HepG2 (cell line): ENCODE data around the gene NSF. TPM values are rescaled to one million over a fixed set of nuclear protein-coding genes. Genes with fewer than 3 reads are reported as not detected.

Experiments used
- IRF2 ChIP-seq: IDR thresholded peaks from 2 replicates; pipeline ENCODE4 v1.6.1; 2018; ENCODE audit warnings: missing genetic modification reagents, missing compliant biosample characterization
- MAZ ChIP-seq, 2 experiments: sonication (generic) in 1 of 2; formaldehyde crosslinking in 1 of 2; IDR thresholded peaks; 2 replicates each; pipeline versions ENCODE4 v1.5.0 to v1.6.1; 2012 to 2020; ENCODE audit warnings: low read depth in 2 of 2, mild to moderate bottlenecking in 2 of 2, borderline replicate concordance in 1 of 2, improper control_type of control experiment in 1 of 2, low read length in 1 of 2, missing genetic modification reagents in 1 of 2, moderate library complexity in 1 of 2
- NCOA1 ChIP-seq: sonication (generic); formaldehyde crosslinking; IDR thresholded peaks from 2 replicates; pipeline ENCODE4 v1.9.0; 2021; ENCODE audit warnings: missing genetic modification reagents
- NFIB ChIP-seq: sonication (generic); formaldehyde crosslinking; IDR thresholded peaks from 2 replicates; pipeline ENCODE4 v1.9.0; 2021; ENCODE audit warnings: missing genetic modification reagents, mild to moderate bottlenecking, borderline replicate concordance
- NFKB2 ChIP-seq: sonication (generic); formaldehyde crosslinking; IDR thresholded peaks from 2 replicates; pipeline ENCODE4 v1.4.0; 2020; ENCODE audit warnings: missing genetic modification reagents, borderline replicate concordance
- PCBP2 ChIP-seq: fragments of 200-400 bp; formaldehyde crosslinking; optimal IDR thresholded peaks from 2 replicates; pipeline ENCODE3; 2018; ENCODE audit warnings: low read length, low read depth; ENCODE audit not compliant: poor library complexity, severe bottlenecking
- POGK ChIP-seq: sonication (generic); formaldehyde crosslinking; conservative IDR thresholded peaks from 2 replicates; pipeline ENCODE4 v1.8.0; 2022; ENCODE audit warnings: mild to moderate bottlenecking, moderate library complexity, missing genetic modification reagents
- TAF1 ChIP-seq: sonication (generic); formaldehyde crosslinking; IDR thresholded peaks from 2 replicates; pipeline ENCODE4 v1.4.0; 2020; ENCODE audit warnings: missing genetic modification reagents
- ZFP82 ChIP-seq: sonication (generic); formaldehyde crosslinking; IDR thresholded peaks from 2 replicates; pipeline ENCODE4 v1.5.1; 2020; ENCODE audit warnings: mild to moderate bottlenecking, missing genetic modification reagents, borderline replicate concordance
- ZFY ChIP-seq: sonication (generic); formaldehyde crosslinking; IDR thresholded peaks from 2 replicates; pipeline ENCODE4 v1.4.0; 2020; ENCODE audit warnings: missing genetic modification reagents
- ZIK1 ChIP-seq: sonication (generic); formaldehyde crosslinking; IDR thresholded peaks from 2 replicates; pipeline ENCODE4 v1.5.0; 2020; ENCODE audit warnings: mild to moderate bottlenecking, low read depth, missing genetic modification reagents, borderline replicate concordance
- ZNF354B ChIP-seq: sonication (generic); formaldehyde crosslinking; IDR thresholded peaks from 2 replicates; pipeline ENCODE4 v1.8.0; 2022; ENCODE audit warnings: mild to moderate bottlenecking, missing genetic modification reagents
- ZNF431 ChIP-seq: sonication (generic); formaldehyde crosslinking; IDR thresholded peaks from 2 replicates; pipeline ENCODE4 v1.9.0; 2022; ENCODE audit warnings: missing genetic modification reagents, low read depth, mild to moderate bottlenecking, borderline replicate concordance
- ZNF569 ChIP-seq: sonication (generic); formaldehyde crosslinking; IDR thresholded peaks from 2 replicates; pipeline ENCODE4 v1.5.0; 2020; ENCODE audit warnings: mild to moderate bottlenecking, missing genetic modification reagents, moderate library complexity, borderline replicate concordance
- ZNF577 ChIP-seq: sonication (generic); formaldehyde crosslinking; IDR thresholded peaks from 2 replicates; pipeline ENCODE4 v1.4.0; 2020; ENCODE audit warnings: mild to moderate bottlenecking, low read depth, missing genetic modification reagents, borderline replicate concordance
- ZNF773 ChIP-seq: sonication (generic); formaldehyde crosslinking; IDR thresholded peaks from 2 replicates; pipeline ENCODE4 v1.4.0; 2020; ENCODE audit warnings: missing genetic modification reagents, borderline replicate concordance
- ZNF883 ChIP-seq: sonication (generic); formaldehyde crosslinking; IDR thresholded peaks from 2 replicates; pipeline ENCODE4 v1.5.1; 2020; ENCODE audit warnings: mild to moderate bottlenecking, missing genetic modification reagents; ENCODE audit errors: not compliant biosample characterization
- polyA plus RNA-seq, 8 experiments: library from polyadenylated mRNA; depleted of rRNA in 3 of 8; stranded (reverse) in 7 of 8; unstranded in 1 of 8; fragments of >200 nt; fragmentation: Illumina TruSeq in 4 of 8; extraction: Trizol in 4 of 8; gene quantifications; 2 replicates each; pipeline versions ENCODE4 v1.2.1 to v1.2.3, GENCODE V29; 2011 to 2016; ENCODE audit warnings: low read depth in 4 of 8, missing spikeins in 1 of 8, mixed read lengths in 1 of 8; ENCODE audit not compliant: insufficient read depth in 1 of 8
- total RNA-seq, 5 experiments: library from RNA; depleted of rRNA; stranded (reverse); fragments of >200 nt; fragmentation: Illumina TruSeq; extraction: Trizol; gene quantifications; 2 replicates each; pipeline ENCODE4 v1.2.3, GENCODE V29; 2016; ENCODE audit warnings: low read depth in 1 of 5
- TF ChIP-seq, protein P1 (sequence below): sonication (generic); formaldehyde crosslinking; conservative IDR thresholded peaks from 2 replicates; pipeline ENCODE4 v1.8.0; 2022; ENCODE audit warnings: low read depth, missing genetic modification reagents
- TF ChIP-seq, protein P2 (sequence below): fragments of 450-650 bp; IDR thresholded peaks from 2 replicates; pipeline ENCODE4 v1.6.1; 2016
- TF ChIP-seq, protein P3 (sequence below): sonication (generic); formaldehyde crosslinking; IDR thresholded peaks from 2 replicates; pipeline ENCODE4 v1.8.0; 2022; ENCODE audit warnings: missing genetic modification reagents, low read depth, mild to moderate bottlenecking, borderline replicate concordance
- TF ChIP-seq, protein P4 (sequence below): sonication (generic); formaldehyde crosslinking; IDR thresholded peaks from 2 replicates; pipeline ENCODE4 v1.4.0; 2020; ENCODE audit warnings: low read depth, mild to moderate bottlenecking, missing genetic modification reagents

NSF gene
- total and polyA plus RNA-seq, 2 of the 13 experiments (the other 11 are each of a cell fraction or from before 2014, with no cell fraction given) = 21.9 to 37.8 TPM

GRCh38 chr17:46771561-46772474, 181.3 kb downstream of the NSF start (continued):
- TF ChIP-seq POGK (peak; percentile 85), ZIK1 (no peak; the same call in 1 of the 2 replicates), ZNF577 (CRISPR knock-in tag) (no peak), PCBP2 (no peak), ZNF569 (CRISPR knock-in tag) (no peak), TAF1 (peak; percentile 77), NCOA1 (peak; percentile 87), ZFP82 (CRISPR knock-in tag) (no peak), ZNF883 (peak; percentile 71), ZNF354B (CRISPR knock-in tag) (0 out of 2 replicates have a peak, but pooled peaks have one; percentile 46), ZNF773 (no peak), NFKB2 (peak; percentile 88; the same call in 1 of the 2 replicates), ZFY (CRISPR knock-in tag) (peak; percentile 11; the same call in 1 of the 2 replicates), MAZ (IDR thresholded peaks at IDR 0.05; ENCODE audit: borderline replicate concordance, low read depth, low read length) (peak; percentile 80; the same call in 1 of the 2 replicates), MAZ (CRISPR knock-in tag; IDR thresholded peaks at IDR 0.05; ENCODE audit: low read depth) (peak; percentile 88), NFIB (no peak), ZNF431 (CRISPR knock-in tag) (peak; percentile 62; the same call in 1 of the 2 replicates), IRF2 (CRISPR knock-in tag) (peak; percentile 55; the same call in 1 of the 2 replicates)
- TF ChIP-seq, protein P1, sequence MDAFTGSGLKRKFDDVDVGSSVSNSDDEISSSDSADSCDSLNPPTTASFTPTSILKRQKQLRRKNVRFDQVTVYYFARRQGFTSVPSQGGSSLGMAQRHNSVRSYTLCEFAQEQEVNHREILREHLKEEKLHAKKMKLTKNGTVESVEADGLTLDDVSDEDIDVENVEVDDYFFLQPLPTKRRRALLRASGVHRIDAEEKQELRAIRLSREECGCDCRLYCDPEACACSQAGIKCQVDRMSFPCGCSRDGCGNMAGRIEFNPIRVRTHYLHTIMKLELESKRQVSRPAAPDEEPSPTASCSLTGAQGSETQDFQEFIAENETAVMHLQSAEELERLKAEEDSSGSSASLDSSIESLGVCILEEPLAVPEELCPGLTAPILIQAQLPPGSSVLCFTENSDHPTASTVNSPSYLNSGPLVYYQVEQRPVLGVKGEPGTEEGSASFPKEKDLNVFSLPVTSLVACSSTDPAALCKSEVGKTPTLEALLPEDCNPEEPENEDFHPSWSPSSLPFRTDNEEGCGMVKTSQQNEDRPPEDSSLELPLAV (CRISPR knock-in tag) = no peak
- TF ChIP-seq, protein P2, sequence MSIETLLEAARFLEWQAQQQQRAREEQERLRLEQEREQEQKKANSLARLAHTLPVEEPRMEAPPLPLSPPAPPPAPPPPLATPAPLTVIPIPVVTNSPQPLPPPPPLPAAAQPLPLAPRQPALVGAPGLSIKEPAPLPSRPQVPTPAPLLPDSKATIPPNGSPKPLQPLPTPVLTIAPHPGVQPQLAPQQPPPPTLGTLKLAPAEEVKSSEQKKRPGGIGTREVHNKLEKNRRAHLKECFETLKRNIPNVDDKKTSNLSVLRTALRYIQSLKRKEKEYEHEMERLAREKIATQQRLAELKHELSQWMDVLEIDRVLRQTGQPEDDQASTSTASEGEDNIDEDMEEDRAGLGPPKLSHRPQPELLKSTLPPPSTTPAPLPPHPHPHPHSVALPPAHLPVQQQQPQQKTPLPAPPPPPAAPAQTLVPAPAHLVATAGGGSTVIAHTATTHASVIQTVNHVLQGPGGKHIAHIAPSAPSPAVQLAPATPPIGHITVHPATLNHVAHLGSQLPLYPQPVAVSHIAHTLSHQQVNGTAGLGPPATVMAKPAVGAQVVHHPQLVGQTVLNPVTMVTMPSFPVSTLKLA = no peak
- TF ChIP-seq, protein P3, sequence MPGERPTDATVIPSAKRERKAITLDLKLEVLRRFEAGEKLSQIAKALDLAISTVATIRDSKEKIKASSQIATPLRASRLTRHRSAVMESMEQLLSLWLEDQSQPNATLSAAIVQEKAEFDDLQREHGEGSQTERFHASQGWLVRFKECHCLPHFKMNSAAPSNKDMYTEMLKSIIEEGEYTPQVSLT (CRISPR knock-in tag) = no peak
- TF ChIP-seq, protein P4, sequence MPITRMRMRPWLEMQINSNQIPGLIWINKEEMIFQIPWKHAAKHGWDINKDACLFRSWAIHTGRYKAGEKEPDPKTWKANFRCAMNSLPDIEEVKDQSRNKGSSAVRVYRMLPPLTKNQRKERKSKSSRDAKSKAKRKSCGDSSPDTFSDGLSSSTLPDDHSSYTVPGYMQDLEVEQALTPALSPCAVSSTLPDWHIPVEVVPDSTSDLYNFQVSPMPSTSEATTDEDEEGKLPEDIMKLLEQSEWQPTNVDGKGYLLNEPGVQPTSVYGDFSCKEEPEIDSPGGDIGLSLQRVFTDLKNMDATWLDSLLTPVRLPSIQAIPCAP (CRISPR knock-in tag) = no peak
